HG03139 (cell line): ENCODE measurements around the gene PKD2L1.
"Not testable (repeated sequence)": the region's sequence is repeated elsewhere in the genome, so short reads cannot be mapped to it uniquely, and the experiment has no call there.

Source experiments
- ATAC-seq: cut with Tn5 transposase; IDR thresholded peaks from one replicate; pipeline ENCODE4 v1.9.1; 2021; ENCODE audit not compliant: unreplicated experiment

Gene PKD2L1

GRCh38 chr10:100334762-100335161 is 4.7 kb upstream of the PKD2L1 start:
- no peak for ATAC-seq

- ATAC-seq: no peak
Measured at GRCh38 chr10:100333661-100334440, 3.8 kb upstream of the PKD2L1 start.

- ATAC-seq: no peak
Measured at GRCh38 chr10:100333106-100333505, 3.1 kb upstream of the PKD2L1 start.

GRCh38 chr10:100328198-100328597 is 1.8 kb downstream of the PKD2L1 start:
- no peak for ATAC-seq

GRCh38 chr10:100327718-100328009 is 2.4 kb downstream of the PKD2L1 start:
- ATAC-seq: no peak

GRCh38 chr10:100327007-100327717 is 2.9 kb downstream of the PKD2L1 start:
- ATAC-seq: peak; percentile 96

GRCh38 chr10:100325158-100325557 is 4.9 kb downstream of the PKD2L1 start:
- no peak for ATAC-seq

- no peak for ATAC-seq
Measured at GRCh38 chr10:100319707-100320402, 10.2 kb downstream of the PKD2L1 start.

- no peak for ATAC-seq
Measured at GRCh38 chr10:100318207-100318606, 11.8 kb downstream of the PKD2L1 start.

GRCh38 chr10:100315615-100316014 is 14.4 kb downstream of the PKD2L1 start:
- no peak for ATAC-seq

GRCh38 chr10:100311298-100311697 is 18.7 kb downstream of the PKD2L1 start:
- no peak for ATAC-seq

- no peak for ATAC-seq
Measured at GRCh38 chr10:100307684-100308083, 22.3 kb downstream of the PKD2L1 start.

GRCh38 chr10:100306861-100307260 is 23.2 kb downstream of the PKD2L1 start:
- ATAC-seq: no peak

GRCh38 chr10:100304414-100304813 is 25.6 kb downstream of the PKD2L1 start:
- ATAC-seq: no peak

- ATAC-seq: no peak
Measured at GRCh38 chr10:100303724-100304319, 26.2 kb downstream of the PKD2L1 start.

- not testable (repeated sequence) for ATAC-seq
Measured at GRCh38 chr10:100301123-100301522, 28.9 kb downstream of the PKD2L1 start.

- no peak for ATAC-seq
Measured at GRCh38 chr10:100297242-100297641, 32.8 kb downstream of the PKD2L1 start.

GRCh38 chr10:100293066-100293465 is 37.0 kb downstream of the PKD2L1 start:
- ATAC-seq: no peak

- not testable (repeated sequence) for ATAC-seq
Measured at GRCh38 chr10:100292300-100292699, 37.7 kb downstream of the PKD2L1 start.

- no peak for ATAC-seq
Measured at GRCh38 chr10:100291356-100291755, 38.7 kb downstream of the PKD2L1 start.

- ATAC-seq: no peak
Measured at GRCh38 chr10:100289641-100290040, 40.4 kb downstream of the PKD2L1 start.

GRCh38 chr10:100288196-100288595 is 41.8 kb downstream of the PKD2L1 start:
- no peak for ATAC-seq
